CD4-positive, alpha-beta T cell treated with Interleukin-4 for 1 hour (primary cell): ENCODE results near the gene PKD1L1.
"Not testable (repeated sequence)": the region's sequence is repeated elsewhere in the genome, so short reads cannot be mapped to it uniquely, and the experiment has no call there.

ENCODE experiments used
- DNase-seq, 2 donors: peaks; one replicate each; pipeline ENCODE4 v3.0.0-alpha.2; 2020 to 2022

The PKD1L1 gene

DNA sequence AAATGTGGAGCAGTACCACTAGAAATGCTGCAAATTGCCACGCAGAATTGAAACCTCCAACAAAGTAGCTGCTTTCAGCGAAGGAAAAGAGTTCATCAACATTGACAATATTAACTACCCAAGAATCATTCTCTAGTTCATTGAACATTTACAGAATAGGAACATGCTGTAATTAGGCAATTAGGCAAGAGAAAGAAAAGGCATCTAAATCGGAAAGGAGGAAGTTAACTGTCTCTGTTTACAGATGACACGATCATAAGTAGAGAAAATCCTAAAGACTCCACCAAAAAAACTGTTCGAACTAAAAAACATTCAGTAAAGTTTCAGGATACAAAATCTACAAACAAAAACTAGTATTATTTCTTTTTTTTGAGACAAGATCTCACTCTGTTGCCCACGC lies 8.9 kb upstream of the PKD1L1 start:
- DNase-seq, result no peak

DNA sequence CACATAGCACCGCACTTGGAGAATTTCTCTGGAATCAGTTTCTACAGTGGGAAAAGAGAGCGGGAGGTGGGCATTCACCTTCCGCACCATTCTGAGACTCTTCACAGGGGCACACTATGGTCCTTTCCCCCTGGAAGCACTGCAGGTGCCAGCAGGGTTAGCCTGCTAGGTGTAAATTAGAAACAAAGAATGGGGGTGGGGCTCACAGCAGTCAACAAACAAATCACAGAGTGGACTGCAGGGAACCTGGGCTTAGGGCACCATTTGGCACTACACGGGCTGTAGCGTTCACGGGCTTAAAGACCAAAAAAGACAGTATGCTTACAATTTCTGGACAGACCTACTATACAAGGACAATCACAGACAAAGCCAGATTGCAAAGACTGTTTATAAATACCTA lies 8.0 kb upstream of the PKD1L1 start:
- no peak for DNase-seq

DNA sequence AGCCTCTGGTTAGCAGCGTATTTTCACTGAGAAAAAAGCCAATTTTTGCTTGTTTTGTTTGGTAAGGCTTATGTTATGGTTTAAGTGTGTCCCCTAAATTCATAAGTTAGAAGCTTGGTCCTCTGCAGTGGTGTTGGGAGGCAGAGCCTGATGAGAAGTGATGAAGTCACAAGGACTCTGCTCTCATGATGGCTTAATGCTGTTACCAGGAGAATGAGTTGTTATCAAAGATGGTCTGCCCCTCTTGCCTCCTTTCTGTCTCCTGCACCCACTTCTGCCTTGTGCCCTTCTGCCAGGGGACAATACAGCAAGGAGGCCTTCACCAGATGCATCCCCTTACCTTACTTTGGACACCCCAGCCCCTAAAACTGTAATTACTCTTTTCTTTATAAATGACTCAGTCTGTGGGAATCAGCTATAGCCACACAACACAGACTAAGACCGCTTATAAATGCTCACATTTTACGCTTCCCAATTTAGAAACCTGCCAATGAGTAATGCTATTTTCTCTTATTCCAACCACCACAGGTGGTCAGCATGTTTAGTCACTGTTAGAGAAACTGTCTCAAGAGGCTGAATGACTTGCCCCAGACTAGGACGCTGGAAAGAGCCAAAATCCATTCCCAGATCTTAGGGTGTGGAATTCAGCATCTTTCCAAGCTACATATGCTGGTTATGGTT lies 6.1 kb upstream of the PKD1L1 start:
- DNase-seq, result no peak

DNA sequence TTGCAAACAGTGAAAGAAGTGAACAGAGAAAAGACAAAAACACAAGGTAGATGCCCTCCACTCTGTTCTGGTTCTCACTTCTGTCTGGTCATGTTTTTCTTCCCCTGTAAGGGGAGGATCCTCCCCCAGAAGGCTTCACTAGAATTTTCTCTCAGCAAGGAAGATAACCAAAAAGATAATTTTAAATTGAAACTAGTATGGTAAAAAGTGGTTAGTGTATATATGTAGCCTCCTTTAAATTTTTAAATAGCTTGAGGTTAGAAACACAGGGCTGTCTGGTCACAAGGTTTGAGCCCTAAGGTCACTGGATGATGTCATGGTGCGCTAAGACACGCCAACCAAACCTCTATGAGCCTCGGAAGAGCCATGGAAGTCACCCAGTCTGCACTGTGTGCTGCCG lies 5.6 kb upstream of the PKD1L1 start:
- DNase-seq, result no peak

DNA sequence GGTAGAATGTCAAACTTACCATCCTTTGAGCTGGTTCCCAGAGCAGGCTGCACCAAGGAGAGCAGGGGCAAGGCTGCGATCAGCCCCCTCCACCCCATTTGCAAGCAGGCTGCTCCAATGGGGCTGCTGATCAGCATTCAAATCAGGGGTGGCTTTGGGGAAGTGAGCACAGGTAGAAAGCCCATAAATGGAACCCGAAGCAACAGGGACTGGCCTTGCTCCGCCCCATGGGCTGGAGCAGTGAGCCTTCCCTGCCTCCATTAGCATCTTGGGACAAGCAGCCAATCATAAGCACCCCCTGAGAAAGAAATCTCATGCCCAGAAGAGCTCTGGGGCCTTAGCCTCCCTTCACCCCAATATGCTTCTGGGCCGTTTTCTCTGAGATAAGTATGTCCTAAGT lies 4.0 kb upstream of the PKD1L1 start:
- DNase-seq, result no peak

DNA sequence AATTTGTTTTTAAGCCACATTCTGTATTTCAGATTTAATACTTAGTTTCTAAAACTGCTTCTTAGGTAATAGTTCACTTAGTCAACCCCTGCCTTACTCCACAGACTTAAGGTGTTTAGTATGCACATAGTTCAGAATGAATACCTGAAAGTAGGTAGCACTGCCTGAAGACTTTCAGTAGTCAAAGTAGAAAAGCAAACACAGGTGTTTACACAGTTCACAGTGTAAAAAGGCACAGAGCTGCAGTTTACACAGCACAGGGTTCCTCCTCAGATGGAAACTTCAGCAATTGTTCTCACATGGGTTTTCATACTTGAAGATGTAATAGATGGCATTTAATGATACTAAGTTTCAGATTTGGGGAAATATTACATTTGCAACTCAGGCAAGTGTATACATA lies 3.1 kb upstream of the PKD1L1 start:
- DNase-seq, result no peak

DNA sequence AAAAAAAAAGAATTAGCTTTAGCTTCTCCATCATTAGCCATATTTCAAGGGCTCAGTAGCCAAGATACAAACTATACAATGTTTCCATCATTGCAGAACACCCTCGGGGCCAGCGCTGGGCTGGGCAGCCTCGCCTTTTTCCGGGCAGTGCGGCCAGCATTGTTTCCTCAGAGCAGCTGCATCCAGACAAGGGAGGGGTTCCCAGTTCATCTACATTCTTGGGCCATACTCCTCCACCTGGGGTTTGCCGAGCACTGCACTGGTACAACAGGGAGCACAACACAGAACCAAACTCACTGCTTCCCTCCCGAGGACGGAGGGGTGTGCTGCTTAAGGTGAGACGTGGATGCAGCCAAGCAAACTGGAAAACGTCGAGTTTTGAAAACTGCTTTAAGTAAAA lies 2.4 kb upstream of the PKD1L1 start:
- no peak for DNase-seq

DNA sequence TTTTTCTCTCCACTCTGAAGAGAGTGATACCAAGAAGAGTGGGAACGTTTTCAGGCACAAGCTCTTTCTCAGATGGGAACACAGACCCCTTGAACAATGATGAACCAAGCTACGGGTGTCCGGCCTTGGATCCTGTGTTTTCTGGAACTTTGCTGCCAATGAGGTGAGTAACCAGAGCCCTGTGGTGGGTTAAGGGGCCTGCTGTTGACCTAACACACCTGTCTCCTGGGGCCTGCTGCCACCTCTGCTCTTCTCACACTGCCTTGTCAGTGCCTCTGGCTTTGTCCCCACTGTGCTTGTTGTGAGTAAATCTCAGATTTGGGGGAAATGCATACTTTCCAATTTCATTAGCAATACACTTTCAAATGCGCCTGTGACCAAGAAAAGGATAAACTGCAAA lies 1.4 kb upstream of the PKD1L1 start:
- DNase-seq, result no peak

DNA sequence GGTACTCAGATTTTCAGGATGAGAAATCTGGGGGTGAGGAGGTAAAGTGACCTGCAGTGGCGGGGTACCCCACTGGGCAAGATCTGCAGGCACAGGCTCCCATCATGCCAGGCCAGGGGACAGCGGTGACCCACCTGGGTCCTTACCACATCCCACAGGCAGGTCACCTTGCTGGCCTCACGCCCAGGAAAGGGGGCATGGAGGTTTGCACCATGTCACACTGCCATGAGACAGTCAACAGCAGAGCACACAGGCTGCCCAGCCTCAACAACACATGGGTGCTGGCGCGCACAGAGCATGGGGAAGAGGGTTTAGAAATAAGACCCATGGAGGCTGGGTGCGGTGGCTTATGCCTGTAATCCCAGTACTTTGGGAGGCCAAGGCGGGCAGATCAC lies 914 bp downstream of the PKD1L1 start:
- DNase-seq, result no peak

DNA sequence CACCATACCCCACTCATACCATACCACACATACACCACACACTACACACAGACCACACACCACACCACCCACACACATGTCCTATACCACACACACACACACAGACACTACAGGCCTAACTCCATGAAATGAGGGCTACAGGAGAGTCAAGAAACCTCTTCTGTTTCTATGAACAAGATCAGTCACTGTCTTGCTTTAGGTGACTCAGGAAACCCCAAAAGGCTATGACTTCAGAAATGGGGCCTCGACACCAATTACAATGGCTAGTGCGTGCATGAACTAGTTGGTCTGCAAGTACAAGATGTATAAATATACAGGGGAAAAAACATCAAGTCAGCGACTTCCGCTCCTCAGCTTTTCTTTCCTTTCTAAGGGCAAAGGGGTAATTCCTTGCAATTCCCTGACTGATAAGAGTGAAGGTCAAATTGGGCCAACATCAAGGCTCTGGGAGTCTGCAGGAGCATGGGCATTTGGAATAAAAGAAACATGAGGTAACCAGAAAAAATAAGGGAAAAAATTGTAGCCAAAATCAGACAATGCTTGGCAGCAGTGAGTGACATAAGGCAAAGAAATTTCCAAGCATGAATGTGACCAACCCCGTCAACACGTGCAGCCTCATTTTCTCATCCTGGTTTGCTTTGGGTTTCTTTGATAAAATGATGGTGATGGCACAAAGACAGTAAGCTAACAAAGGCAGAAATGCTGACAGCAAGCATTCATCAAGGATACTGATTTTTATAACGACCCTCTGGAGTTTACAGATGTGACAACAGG lies 1.5 kb downstream of the PKD1L1 start:
- no peak for DNase-seq

DNA sequence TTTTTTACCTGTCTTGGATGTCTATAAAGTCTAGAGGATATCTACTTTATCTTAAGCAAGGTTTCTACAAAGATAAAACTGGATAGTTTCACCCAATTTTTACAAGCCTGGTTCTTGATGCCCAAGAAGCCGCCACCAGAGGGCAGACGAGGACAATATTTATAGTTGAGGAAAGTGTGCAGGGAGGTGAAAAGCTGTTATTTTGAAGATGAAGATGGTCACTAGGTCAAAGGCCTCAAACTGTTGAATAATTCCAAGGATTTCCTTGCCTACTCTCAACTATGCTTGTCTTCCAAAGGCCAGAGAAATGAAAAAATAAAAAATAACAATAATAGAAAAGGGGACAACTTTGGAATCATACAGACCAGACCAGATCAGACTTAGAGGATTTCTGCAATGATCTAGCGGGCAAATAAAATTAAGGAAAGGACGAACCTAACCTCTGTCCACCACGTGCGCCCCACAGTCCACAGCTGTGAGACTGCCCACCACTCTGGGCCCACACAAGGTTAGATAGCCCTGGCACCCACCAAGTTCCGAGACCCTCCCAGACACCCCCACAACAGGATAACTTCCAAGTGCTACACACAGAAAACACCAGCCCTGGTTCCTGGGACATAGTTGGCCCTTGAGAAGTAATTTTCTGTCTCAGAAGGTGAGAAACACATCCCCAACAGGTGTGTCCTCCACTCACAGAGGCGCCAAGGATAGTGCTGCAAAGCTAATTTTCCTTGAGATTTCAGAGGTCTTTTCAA lies 2.8 kb downstream of the PKD1L1 start:
- DNase-seq, result peak; percentile 66

DNA sequence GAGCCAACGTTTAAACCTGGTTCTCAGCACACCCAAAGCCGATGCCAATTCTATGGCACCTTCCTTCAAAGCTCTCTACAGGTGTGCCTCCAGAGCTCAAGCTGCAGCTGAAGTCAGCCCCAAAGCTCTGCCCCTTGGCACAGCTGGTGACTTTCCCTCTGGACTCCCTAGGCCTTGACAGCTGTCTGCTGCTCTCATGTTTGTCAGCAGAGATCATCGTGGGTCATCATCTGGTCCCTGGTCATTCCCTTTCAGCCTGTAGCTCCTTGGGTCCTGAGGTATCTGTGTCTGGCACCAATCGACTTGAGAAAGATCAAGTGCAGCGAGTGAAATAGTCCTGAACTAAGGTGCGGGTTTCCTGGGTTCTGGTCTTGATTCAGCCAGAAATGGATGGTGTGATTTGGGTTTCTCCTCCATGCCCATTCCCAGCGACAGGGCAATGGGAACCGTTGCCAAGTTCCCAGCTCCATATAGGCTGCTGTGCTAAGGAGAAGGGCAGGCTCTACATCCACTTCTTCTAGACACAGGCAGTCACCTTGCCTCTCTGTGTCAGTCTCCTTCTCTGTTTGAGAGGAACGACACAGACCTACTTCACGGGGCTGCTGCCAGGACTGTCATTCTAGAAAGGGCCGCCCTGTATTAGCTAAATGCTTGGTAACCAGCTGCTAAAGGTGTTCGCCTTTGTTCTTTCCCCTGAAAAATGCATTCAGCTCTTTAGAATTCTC lies 3.6 kb downstream of the PKD1L1 start:
- no peak for DNase-seq

DNA sequence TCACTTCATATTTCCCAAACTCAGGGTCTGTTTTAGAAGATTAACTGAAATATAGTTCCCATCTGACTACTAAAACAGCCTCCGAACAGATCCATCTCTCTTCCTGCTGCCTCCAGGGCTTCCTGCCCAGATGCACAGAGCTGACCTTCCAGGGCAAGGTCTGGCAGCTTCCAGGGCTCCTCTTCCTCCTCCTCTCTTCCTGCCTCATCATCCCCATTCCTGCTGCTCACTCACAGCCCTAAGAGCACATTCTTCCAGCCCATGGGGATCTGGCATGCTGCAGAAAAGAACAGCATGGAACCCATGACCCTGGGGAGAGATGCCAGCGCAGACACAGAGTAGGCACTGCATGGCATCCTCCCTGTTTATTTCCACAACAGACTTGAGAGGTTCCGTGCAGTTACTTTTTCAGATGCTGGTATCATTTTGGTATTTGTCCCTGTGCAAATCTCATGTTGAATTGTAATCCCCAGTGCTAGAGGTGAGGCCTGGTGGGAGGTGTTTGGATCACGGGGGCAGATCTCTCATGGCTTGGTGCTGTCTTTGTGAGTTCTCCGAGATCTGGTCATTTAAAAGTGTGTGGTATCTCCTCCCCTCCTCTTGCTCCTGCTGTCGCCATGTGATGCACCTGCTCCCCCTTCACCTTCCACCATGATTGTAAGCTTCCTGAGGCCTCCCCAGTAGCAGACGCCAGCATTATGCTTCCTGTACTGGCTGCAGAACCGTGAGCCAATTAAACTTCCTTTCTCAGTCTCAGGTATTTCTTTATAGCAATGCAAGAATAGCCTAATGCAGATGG lies 4.4 kb downstream of the PKD1L1 start:
- no peak for DNase-seq

DNA sequence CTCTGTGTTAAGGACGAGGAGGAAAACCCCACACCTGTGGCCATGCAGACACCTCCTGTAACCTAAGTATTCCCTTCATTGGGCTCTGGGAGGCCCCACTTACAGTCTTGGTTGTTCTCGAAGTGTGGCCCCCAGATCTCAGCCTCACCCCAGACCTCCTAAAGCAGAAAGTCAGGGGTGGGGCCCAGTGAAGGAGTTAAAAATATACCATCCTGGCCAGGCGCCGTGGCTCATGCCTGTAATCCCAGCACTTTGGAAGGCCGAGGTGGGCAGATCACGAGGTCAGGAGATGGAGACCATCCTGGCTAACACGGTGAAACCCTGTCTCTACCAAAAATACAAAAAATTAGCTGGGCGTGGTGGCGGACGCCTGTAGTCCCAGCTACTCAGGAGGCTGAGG lies 5.6 kb downstream of the PKD1L1 start:
- not testable (repeated sequence) for DNase-seq

DNA sequence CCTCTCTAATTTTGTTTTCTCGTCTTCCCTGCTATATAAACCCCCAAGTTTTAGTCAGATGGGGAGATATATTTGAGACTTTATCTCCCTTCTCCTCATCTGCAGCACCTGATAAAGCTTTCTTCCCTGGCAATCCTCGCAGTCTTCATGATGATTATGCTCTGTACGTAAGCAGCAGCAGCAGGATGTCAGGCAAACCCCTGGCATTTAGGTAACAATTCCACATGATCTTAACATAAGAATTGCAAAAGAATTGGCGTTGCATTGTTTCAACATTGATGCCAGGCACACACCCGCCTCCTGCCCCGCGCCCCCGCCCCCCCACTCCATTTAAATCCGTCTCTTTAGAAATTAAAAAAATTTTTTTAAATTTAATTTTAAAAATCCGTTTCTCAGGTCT lies 6.1 kb downstream of the PKD1L1 start:
- no peak for DNase-seq

DNA sequence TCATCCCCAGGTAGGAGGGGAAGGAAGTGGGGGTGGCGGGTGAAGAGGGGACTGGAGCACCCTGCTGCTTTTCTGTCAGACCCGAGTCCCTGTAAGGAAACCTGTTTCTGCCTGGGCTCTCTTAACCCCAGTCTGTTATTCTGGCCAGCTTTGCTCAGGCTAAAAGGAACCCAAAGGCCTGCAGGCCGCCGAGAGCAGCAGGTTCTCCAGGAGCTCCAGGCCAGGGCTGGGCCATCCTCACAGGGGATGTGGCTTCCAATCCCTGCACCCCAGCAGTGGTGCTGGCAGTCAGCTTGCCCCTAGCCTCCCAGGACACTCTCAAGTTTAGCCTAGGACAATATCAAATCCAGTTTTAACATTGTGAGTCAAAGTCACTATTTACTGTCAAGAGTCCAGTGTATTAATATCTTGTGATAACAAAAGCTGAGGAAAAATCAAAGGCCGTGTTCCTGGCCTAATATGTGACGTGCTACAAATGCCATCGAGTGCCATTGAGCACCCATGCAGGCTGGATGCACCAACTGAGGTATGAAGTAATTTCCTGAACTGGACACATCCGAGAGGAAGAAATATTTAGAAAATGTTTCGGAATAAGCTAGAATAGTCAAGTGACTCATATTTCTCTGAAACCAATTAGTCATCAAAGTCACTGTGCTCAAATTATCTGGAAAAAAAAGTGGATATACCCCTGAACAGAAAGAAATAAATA lies 7.0 kb downstream of the PKD1L1 start:
- DNase-seq, result peak in 1 of 2 donors; percentile 43

DNA sequence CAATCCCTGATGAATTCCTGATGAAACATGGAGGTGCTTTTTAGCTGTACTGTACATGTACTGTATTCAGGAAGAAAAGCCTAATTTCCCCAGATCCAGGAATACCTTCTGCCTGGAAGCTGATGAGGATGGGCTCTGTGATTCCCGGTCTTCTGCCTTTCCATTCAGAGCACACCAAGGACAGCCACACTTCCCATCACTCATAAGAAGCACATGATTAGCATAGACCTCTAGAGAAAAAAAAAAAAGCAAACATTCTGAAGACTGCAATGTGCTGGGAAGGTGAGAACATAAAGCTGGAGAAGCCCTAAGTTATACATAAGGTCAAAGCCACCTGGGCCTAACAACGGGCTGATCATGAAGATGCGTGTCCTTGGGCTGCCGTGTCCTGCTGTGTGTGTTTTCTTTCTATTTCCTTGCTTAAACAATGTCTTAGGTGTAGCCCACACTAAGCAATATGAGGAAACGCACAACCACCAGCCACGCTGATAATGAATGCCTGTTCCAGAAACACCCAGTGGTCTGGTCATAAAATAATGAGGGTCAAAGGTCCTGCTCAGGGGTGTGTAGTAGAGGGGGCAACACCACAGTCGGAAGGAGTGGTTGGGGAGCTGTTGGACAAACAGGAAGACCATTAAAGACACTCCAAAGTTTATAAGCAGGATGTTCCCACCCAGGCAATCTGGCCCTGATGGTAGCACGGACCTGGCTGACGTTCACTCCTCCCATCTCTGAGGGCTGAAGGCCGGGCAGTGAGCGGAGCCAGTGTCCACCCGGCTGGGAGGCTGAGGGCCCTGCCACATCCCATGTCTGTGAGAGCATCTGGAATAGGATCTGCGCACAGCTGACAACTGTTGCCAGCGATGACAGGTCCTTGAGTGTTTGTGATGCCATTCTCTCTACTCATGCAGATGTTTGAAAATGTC lies 7.9 kb downstream of the PKD1L1 start:
- DNase-seq, result no peak

DNA sequence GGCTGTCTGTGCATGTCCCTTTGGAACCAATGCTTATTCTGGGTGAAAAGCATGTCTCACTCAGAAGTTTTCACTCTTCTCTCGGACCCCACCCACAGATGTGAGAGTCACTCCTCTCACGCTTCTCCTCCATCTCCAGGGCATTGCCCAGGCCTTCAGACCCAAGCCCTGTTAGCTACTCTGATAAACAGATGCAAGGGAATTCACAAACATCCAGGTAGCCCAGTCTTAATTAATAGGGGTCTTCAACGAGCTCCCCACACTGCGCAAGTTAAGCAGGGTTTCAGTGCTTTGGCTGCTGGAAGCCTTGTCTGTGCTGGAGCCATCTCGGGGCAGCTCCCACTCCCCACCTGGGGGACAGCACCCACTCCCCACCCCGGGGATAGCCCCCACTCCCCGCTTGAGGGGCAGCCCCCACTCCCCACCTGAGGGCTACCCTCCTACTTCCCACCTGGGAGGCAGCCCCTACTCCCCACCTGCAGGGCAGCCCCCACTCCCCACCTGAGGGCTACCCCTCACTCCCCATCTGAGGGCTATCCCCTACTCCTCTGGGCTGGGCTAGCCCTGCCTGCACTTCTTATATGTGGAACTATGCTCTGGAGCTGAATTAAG lies 8.7 kb downstream of the PKD1L1 start:
- no peak for DNase-seq

DNA sequence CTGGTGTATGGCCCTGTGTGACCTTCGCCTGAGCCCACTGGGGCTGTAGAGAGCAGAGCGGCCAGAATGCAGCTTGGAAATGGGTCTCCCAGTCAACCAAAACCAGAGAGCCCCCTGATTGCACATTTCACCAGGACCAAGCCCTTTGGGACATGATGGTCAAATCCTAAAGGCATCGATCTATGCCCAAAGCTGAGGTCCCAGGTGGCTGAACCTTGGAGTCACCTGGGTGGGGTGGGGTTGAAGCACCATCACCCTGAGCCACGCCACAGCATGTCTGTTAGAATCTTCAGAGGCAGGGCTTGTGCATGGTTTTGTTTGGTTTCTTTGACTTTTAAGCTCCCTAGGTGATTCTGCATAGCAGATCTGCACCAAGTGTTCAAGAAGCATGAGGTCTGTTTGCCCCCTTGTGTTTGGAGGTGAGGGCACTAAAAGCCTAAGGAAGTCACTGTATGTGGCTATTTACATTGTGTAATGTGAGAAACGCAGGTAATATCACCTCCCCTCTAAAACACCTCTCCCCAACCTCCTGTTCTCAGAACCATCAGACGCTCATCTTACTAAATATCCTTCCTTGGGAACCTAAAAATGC lies 9.6 kb downstream of the PKD1L1 start:
- DNase-seq, result no peak
